HepG2 (cell line): ENCODE results near the gene COA7. TPM values are rescaled to one million over a fixed set of nuclear protein-coding genes. Genes with fewer than 3 reads are reported as not detected.

Source experiments
- ATAC-seq: fragments of 200-7000 bp; cut with Tn5 transposase; 3 replicates; pipeline ENCODE4 v1.9.1; 2020; ENCODE audit warnings: mild to moderate bottlenecking, moderate library complexity
- BruUV-seq: library from RNA; stranded (reverse); fragments of 400-500 nt; replicated peaks from 2 replicates; lab custom pipeline; 2021; lab: Mats Ljungman, UMichigan
- CTCF ChIA-PET: fragments of 300-600 bp; formaldehyde crosslinking; extraction: SDS; loops from one replicate; lab custom pipeline; 2021; ENCODE audit warnings: low total read pairs, inconsistent platforms, low intra/inter-chr PET ratio; lab: Yijun Ruan, JAX
- POLR2A ChIA-PET: fragments of 350-600 bp; sonication (Branson Sonifier 250); formaldehyde crosslinking; loops from one replicate; lab custom pipeline; 2020; ENCODE audit warnings: antibody characterized with exemption, inconsistent platforms; lab: Yijun Ruan, JAX
- DNase-seq: peaks from one replicate; pipeline ENCODE4 v3.0.0-alpha.2; 2015; ENCODE audit warnings: low spot score
- FAIRE-seq: peaks from 3 replicates; lab custom pipeline; 2011; peaks lifted over from hg19 to GRCh38; lab: Jason Lieb, UNC
- H2AFZ ChIP-seq: one replicate; pipeline ENCODE4 v1.6.1; 2011; ENCODE audit warnings: low read length, inconsistent platforms
- H3K27ac ChIP-seq: fragments of 300-600 bp; 3 replicates; pipeline ENCODE4 v1.8.0; 2011; ENCODE audit warnings: mixed run types, mild to moderate bottlenecking, mixed read lengths, low read length, inconsistent platforms; ENCODE audit not compliant: insufficient read depth; ENCODE audit errors: extremely low read length
- H3K27me3 ChIP-seq, 2 experiments: fragments of 200-600 bp in 1 of 2; 2 replicates in 1 of 2; 3 replicates in 1 of 2; pipeline versions ENCODE4 v1.6.0 to v1.8.0; 2011; ENCODE audit warnings: low read length in 2 of 2, mild to moderate bottlenecking in 2 of 2, moderate library complexity in 2 of 2, inconsistent platforms in 1 of 2; ENCODE audit not compliant: insufficient read depth in 2 of 2, control insufficient read depth in 1 of 2
- H3K36me3 ChIP-seq, 2 experiments: fragments of 200-600 bp in 1 of 2; replicated peaks in 1 of 2; 2 replicates in 1 of 2; 3 replicates in 1 of 2; pipeline versions ENCODE4 v1.5.1 to v1.8.0; 2011; ENCODE audit warnings: low read length in 2 of 2, inconsistent platforms in 1 of 2; ENCODE audit not compliant: insufficient read depth in 2 of 2, control insufficient read depth in 1 of 2
- H3K4me1 ChIP-seq: 2 replicates; pipeline ENCODE4 v1.5.1; 2012; ENCODE audit warnings: low read length, inconsistent platforms; ENCODE audit not compliant: insufficient read depth
- H3K4me2 ChIP-seq: 2 replicates; pipeline ENCODE4 v1.6.0; 2011; ENCODE audit warnings: low read depth, low read length, inconsistent platforms
- H3K4me3 ChIP-seq, 3 experiments: fragments of 200-600 bp in 1 of 3; sonication (generic), shearing (Covaris generic) in 1 of 3; replicated peaks in 1 of 3; 2 replicates each; pipeline ENCODE4 v1.5.1; 2011 to 2016; ENCODE audit warnings: low read length in 3 of 3, inconsistent platforms in 2 of 3, low read depth in 2 of 3, mild to moderate bottlenecking in 2 of 3, control low read depth in 1 of 3, mixed read lengths in 1 of 3; ENCODE audit not compliant: insufficient read depth in 1 of 3
- H3K79me2 ChIP-seq: one replicate; pipeline ENCODE4 v1.6.1; 2011; ENCODE audit warnings: low read length, inconsistent platforms; ENCODE audit not compliant: insufficient read depth
- H3K9ac ChIP-seq: 2 replicates; pipeline ENCODE4 v1.6.0; 2011; ENCODE audit warnings: mild to moderate bottlenecking, low read depth, low read length, inconsistent platforms; ENCODE audit not compliant: insufficient read depth
- H3K9me3 ChIP-seq: 2 replicates; pipeline ENCODE4 v1.5.1; 2012; ENCODE audit warnings: mild to moderate bottlenecking, low read length
- H4K20me1 ChIP-seq: 2 replicates; pipeline ENCODE4 v1.6.0; 2011; ENCODE audit warnings: inconsistent platforms, mild to moderate bottlenecking, low read length, moderate library complexity; ENCODE audit not compliant: insufficient read depth
- KDM5B ChIP-seq: sonication (generic); formaldehyde crosslinking; IDR thresholded peaks from 2 replicates; pipeline ENCODE4 v1.4.0; 2020; ENCODE audit warnings: missing genetic modification reagents, mild to moderate bottlenecking, borderline replicate concordance
- MAFF ChIP-seq: IDR thresholded peaks from 2 replicates; pipeline ENCODE4 v1.6.1; 2011; ENCODE audit warnings: low read depth, low read length, improper control_type of control experiment
- NFRKB ChIP-seq: fragments of 450-650 bp; IDR thresholded peaks from 2 replicates; pipeline ENCODE4 v1.6.1; 2017
- PITX1 ChIP-seq: sonication (generic); formaldehyde crosslinking; IDR thresholded peaks from 2 replicates; pipeline ENCODE4 v1.5.1; 2020; ENCODE audit warnings: mild to moderate bottlenecking, missing genetic modification reagents
- POGZ ChIP-seq: sonication (generic); formaldehyde crosslinking; IDR thresholded peaks from 2 replicates; pipeline ENCODE4 v1.4.0; 2020; ENCODE audit warnings: mild to moderate bottlenecking, missing genetic modification reagents
- PTBP1 ChIP-seq: fragments of 200-400 bp; formaldehyde crosslinking; IDR thresholded peaks from 2 replicates; pipeline ENCODE4 v1.6.1; 2018; ENCODE audit warnings: low read length, low read depth; ENCODE audit not compliant: poor library complexity, severe bottlenecking
- SIX4 ChIP-seq: sonication (generic); formaldehyde crosslinking; IDR thresholded peaks from 2 replicates; pipeline ENCODE4 v1.4.0; 2020; ENCODE audit warnings: missing genetic modification reagents
- TOPORS ChIP-seq: sonication (generic); formaldehyde crosslinking; IDR thresholded peaks from 2 replicates; pipeline ENCODE4 v1.8.0; 2023; ENCODE audit warnings: mild to moderate bottlenecking, missing genetic modification reagents
- YY1 ChIP-seq: IDR thresholded peaks from 2 replicates; pipeline ENCODE4 v1.6.1; 2011; ENCODE audit warnings: low read length, low read depth, moderate library complexity, mild to moderate bottlenecking; ENCODE audit not compliant: insufficient read depth, insufficient replicate concordance
- ZNF354B ChIP-seq: sonication (generic); formaldehyde crosslinking; IDR thresholded peaks from 2 replicates; pipeline ENCODE4 v1.8.0; 2022; ENCODE audit warnings: mild to moderate bottlenecking, missing genetic modification reagents
- ZNF558 ChIP-seq: sonication (generic); formaldehyde crosslinking; IDR thresholded peaks from 2 replicates; pipeline ENCODE4 v1.9.0; 2022; ENCODE audit warnings: mild to moderate bottlenecking, missing genetic modification reagents, borderline replicate concordance
- WGBS: methylation state at CpG from one replicate; pipeline ENCODE4 v1.1.6; 2017; ENCODE audit warnings: low lambda C conversion rate; 5-methylcytosine and 5-hydroxymethylcytosine counted together
- in situ Hi-C: cut with HindIII; loops from 2 replicates; pipeline ENCODE4 v1.10.0; 2017; ENCODE audit warnings: low pct_unique_long_range_greater_than_20kb; ENCODE audit not compliant: extremely low pct_ligation_motif_present
- intact Hi-C: fragments of 100-400 bp; cut with micrococcal nuclease; formaldehyde crosslinking; loops from one replicate; pipeline ENCODE4 v1.10.0; 2022; ENCODE audit not compliant: unreplicated experiment
- polyA plus RNA-seq, 8 experiments: library from polyadenylated mRNA; depleted of rRNA in 3 of 8; stranded (reverse) in 7 of 8; unstranded in 1 of 8; fragments of >200 nt; fragmentation: Illumina TruSeq in 4 of 8; extraction: Trizol in 4 of 8; gene quantifications; 2 replicates each; pipeline versions ENCODE4 v1.2.1 to v1.2.3, GENCODE V29; 2011 to 2016; ENCODE audit warnings: low read depth in 4 of 8, missing spikeins in 1 of 8, mixed read lengths in 1 of 8; ENCODE audit not compliant: insufficient read depth in 1 of 8
- total RNA-seq, 5 experiments: library from RNA; depleted of rRNA; stranded (reverse); fragments of >200 nt; fragmentation: Illumina TruSeq; extraction: Trizol; gene quantifications; 2 replicates each; pipeline ENCODE4 v1.2.3, GENCODE V29; 2016; ENCODE audit warnings: low read depth in 1 of 5
- TF ChIP-seq, protein P1 (sequence below): sonication (generic); formaldehyde crosslinking; IDR thresholded peaks from 2 replicates; pipeline ENCODE4 v1.4.0; 2020; ENCODE audit warnings: missing genetic modification reagents
- TF ChIP-seq, protein P2 (sequence below): IDR thresholded peaks from 2 replicates; pipeline ENCODE4 v1.6.1; 2016; ENCODE audit warnings: low read depth, missing genetic modification reagents, missing compliant biosample characterization
- TF ChIP-seq, protein P3 (sequence below): sonication (generic); formaldehyde crosslinking; IDR thresholded peaks from 2 replicates; pipeline ENCODE4 v1.5.0; 2020; ENCODE audit warnings: missing genetic modification reagents
- TF ChIP-seq, protein P4 (sequence below): sonication (generic); formaldehyde crosslinking; IDR thresholded peaks from 2 replicates; pipeline ENCODE4 v1.5.0; 2020; ENCODE audit warnings: mild to moderate bottlenecking, missing genetic modification reagents

The COA7 gene
- total and polyA plus RNA-seq, 2 of the 13 experiments (the other 11 are each of a cell fraction or from before 2014, with no cell fraction given): 12.3 to 30.4 TPM

DNA sequence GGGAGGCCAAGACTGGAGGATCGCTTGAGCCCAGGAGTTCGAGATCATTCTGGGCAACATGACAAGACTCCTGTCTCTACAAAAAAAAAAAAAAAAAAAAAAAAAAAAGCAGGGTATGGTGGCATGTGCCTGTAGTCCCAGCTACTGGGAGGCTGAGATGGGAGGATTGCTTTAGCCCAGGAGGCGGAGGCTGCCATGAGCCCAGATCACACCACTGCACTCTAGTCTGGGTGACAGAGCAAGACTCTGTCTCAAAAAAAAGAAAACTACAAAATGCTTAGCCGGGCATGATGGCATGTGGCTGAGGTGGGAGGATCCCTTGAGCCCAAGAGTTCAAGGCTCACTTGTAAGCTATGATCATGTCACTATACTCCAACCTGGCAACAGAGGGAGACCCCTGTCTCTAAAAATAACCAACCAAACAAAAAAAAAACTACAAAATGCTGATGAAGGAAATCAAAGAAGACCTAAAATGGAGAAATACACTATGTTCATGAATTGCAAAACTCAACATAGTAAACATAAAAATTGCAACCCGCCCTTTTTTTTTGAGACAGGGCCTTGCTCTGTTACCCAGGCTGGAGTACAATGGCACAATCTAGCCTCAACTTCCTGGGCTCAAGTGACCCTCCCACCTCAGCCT, 44.8 kb downstream of the COA7 start:
- 70% methylated on average over 5 of the region's 5 CpGs for WGBS
- no peak overlapping the region for H3K9ac ChIP-seq
- in situ Hi-C loops (no loop called here), intact Hi-C loops (loop anchor here (10.0 kb wide), 1 partner anchor 49 kb away; the partner anchor contains the start of gene GPX7)
- ATAC-seq (peak; percentile 52), DNase-seq (peak; percentile 46), FAIRE-seq (no peak)
- no peaks in the 10 kb centered on the region for H3K27me3 ChIP-seq
- no TSS peak for BruUV-seq
- no peak overlapping the region for H3K4me3 ChIP-seq
- no peaks in the 10 kb centered on the region for H3K36me3 ChIP-seq
- CTCF ChIA-PET: no interaction called here
- H3K79me2 ChIP-seq: no peaks in the 10 kb centered on the region
- no peaks in the 10 kb centered on the region for H4K20me1 ChIP-seq
- no peak overlapping the region for H2AFZ ChIP-seq
- no peak overlapping the region for H3K4me2 ChIP-seq
- H3K27ac ChIP-seq: no peak overlapping the region
- POLR2A ChIA-PET: interaction anchor here (0.8 to 2.0 kb wide), 3 partner anchors 10 to 52 kb away, joined by 3 to 7 read pairs (median 3); no protein-coding TSS in a partner anchor
- H3K9me3 ChIP-seq: no peaks in the 10 kb centered on the region
- H3K4me1 ChIP-seq: peaks cover 32% of the 10 kb centered on the region
- TF ChIP-seq PITX1 (CRISPR knock-in tag): no peak
- TF ChIP-seq, protein P1, sequence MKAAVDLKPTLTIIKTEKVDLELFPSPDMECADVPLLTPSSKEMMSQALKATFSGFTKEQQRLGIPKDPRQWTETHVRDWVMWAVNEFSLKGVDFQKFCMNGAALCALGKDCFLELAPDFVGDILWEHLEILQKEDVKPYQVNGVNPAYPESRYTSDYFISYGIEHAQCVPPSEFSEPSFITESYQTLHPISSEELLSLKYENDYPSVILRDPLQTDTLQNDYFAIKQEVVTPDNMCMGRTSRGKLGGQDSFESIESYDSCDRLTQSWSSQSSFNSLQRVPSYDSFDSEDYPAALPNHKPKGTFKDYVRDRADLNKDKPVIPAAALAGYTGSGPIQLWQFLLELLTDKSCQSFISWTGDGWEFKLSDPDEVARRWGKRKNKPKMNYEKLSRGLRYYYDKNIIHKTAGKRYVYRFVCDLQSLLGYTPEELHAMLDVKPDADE (CRISPR knock-in tag): no peak
- TF ChIP-seq SIX4 (CRISPR knock-in tag): no peak
- 0 out of 2 replicates have a peak, but pooled peaks have one; percentile 15 for TF ChIP-seq POGZ (CRISPR knock-in tag)
- no peak for TF ChIP-seq ZNF558 (CRISPR knock-in tag)
- TF ChIP-seq ZNF354B (CRISPR knock-in tag): no peak
- TF ChIP-seq YY1: no peak
- TF ChIP-seq PTBP1: no peak
- no peak for TF ChIP-seq NFRKB
- peak; percentile 79 for TF ChIP-seq MAFF
- no peak for TF ChIP-seq TOPORS (CRISPR knock-in tag)
- TF ChIP-seq, protein P2, sequence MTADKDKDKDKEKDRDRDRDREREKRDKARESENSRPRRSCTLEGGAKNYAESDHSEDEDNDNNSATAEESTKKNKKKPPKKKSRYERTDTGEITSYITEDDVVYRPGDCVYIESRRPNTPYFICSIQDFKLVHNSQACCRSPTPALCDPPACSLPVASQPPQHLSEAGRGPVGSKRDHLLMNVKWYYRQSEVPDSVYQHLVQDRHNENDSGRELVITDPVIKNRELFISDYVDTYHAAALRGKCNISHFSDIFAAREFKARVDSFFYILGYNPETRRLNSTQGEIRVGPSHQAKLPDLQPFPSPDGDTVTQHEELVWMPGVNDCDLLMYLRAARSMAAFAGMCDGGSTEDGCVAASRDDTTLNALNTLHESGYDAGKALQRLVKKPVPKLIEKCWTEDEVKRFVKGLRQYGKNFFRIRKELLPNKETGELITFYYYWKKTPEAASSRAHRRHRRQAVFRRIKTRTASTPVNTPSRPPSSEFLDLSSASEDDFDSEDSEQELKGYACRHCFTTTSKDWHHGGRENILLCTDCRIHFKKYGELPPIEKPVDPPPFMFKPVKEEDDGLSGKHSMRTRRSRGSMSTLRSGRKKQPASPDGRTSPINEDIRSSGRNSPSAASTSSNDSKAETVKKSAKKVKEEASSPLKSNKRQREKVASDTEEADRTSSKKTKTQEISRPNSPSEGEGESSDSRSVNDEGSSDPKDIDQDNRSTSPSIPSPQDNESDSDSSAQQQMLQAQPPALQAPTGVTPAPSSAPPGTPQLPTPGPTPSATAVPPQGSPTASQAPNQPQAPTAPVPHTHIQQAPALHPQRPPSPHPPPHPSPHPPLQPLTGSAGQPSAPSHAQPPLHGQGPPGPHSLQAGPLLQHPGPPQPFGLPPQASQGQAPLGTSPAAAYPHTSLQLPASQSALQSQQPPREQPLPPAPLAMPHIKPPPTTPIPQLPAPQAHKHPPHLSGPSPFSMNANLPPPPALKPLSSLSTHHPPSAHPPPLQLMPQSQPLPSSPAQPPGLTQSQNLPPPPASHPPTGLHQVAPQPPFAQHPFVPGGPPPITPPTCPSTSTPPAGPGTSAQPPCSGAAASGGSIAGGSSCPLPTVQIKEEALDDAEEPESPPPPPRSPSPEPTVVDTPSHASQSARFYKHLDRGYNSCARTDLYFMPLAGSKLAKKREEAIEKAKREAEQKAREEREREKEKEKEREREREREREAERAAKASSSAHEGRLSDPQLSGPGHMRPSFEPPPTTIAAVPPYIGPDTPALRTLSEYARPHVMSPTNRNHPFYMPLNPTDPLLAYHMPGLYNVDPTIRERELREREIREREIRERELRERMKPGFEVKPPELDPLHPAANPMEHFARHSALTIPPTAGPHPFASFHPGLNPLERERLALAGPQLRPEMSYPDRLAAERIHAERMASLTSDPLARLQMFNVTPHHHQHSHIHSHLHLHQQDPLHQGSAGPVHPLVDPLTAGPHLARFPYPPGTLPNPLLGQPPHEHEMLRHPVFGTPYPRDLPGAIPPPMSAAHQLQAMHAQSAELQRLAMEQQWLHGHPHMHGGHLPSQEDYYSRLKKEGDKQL (CRISPR knock-in tag): no peak
- TF ChIP-seq, protein P3, sequence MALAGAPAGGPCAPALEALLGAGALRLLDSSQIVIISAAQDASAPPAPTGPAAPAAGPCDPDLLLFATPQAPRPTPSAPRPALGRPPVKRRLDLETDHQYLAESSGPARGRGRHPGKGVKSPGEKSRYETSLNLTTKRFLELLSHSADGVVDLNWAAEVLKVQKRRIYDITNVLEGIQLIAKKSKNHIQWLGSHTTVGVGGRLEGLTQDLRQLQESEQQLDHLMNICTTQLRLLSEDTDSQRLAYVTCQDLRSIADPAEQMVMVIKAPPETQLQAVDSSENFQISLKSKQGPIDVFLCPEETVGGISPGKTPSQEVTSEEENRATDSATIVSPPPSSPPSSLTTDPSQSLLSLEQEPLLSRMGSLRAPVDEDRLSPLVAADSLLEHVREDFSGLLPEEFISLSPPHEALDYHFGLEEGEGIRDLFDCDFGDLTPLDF: no peak
- TF ChIP-seq KDM5B (CRISPR knock-in tag): no peak
- TF ChIP-seq, protein P4, sequence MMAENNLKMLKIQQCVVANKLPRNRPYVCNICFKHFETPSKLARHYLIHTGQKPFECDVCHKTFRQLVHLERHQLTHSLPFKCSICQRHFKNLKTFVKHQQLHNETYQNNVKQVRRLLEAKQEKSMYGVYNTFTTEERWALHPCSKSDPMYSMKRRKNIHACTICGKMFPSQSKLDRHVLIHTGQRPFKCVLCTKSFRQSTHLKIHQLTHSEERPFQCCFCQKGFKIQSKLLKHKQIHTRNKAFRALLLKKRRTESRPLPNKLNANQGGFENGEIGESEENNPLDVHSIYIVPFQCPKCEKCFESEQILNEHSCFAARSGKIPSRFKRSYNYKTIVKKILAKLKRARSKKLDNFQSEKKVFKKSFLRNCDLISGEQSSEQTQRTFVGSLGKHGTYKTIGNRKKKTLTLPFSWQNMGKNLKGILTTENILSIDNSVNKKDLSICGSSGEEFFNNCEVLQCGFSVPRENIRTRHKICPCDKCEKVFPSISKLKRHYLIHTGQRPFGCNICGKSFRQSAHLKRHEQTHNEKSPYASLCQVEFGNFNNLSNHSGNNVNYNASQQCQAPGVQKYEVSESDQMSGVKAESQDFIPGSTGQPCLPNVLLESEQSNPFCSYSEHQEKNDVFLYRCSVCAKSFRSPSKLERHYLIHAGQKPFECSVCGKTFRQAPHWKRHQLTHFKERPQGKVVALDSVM: peak; percentile 94
